ENCODE results near the gene KCNK10.
A peak's percentile ranks its signal among the peaks of the same experiment; 100 is the strongest.

KCNK10 gene

DNA sequence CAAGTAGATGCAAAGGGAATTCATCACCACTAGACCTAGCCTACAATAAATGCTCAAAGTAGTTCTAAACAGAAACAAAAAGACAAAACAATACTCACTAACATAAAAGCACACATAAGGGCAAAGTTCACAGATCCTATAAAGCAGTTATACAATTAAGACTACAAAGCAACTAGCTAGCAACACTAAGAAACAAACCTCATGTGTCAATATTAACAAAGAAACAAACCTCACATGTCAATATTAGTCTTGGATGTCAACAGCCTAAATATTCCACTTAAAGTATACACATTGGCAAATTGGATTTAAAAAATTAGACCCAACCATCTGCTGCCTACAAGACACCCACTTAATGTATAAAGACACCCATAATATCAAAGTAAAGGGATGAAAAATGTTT, 152.7 kb downstream of the KCNK10 start:
- no peak for DNase-seq

DNA sequence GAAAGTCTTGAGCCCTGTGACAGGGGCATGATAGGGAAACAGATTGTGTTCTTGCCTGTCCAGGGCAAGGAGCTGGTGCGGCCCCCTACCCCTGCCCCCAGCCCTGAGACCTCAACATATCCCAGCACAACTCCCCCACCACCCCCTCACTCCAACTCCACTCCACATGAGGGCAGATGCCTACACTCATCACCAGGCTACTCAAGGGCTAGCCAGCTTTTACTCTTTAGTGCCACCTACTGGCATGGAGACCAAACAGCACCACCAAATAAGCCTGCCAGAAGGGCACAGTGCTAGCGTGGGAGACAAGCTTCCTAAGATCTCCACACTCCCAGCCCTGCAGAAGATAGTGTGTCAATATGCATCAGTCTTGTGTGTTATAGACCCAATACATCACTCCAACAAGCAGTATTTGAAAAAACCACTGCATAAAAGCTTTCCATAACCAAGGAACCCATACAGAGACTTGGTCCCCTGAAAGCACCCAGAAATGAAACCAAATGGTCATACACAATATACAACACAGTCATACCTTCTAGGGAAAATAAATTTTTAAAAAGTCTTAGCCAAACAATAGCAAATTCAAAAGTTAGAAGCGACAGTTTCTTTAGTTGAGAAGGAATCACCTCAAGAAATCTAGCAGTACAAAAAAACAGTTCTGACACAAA, 154.4 kb downstream of the KCNK10 start:
- DNase-seq = peak; percentile 10

DNA sequence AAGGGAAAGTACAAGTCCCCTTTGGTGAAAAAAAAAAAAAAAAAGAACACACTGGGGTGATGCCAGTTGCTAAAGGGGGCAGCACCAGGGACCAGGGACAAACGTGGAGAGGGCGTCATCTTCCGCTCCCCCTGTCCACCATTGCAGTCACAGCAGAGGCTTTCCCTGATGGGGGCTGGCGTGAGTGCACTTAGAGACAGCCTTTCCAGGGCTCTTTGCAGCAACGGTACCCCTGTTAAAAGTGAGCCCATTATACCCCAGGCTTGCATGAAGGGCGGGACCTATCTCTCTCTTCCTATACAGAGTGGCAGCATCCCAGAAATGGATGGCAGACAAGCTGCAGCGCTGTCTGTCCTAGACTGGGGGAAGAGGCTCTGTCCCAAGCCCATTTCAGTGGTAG, 155.0 kb downstream of the KCNK10 start:
- DNase-seq = no peak

DNA sequence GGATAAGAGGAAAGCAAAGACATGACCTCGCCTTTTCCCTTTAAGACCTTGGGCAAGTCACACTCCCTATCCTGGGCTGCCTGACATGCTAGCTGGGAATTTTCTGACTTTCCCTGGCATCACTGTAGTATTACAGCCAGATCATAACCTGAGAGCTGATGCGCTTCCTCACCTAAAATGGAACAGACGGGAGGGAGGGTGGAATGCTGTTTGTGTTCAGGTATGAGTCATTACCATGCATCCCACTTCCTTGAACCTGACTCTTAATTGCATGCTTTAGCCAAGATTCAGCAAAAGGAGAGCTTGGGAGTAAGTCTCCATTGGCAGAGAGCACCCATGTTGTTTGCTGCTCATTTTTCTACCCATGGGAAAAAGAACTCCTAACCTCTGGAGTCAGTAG, 156.5 kb downstream of the KCNK10 start:
- DNase-seq = no peak

DNA sequence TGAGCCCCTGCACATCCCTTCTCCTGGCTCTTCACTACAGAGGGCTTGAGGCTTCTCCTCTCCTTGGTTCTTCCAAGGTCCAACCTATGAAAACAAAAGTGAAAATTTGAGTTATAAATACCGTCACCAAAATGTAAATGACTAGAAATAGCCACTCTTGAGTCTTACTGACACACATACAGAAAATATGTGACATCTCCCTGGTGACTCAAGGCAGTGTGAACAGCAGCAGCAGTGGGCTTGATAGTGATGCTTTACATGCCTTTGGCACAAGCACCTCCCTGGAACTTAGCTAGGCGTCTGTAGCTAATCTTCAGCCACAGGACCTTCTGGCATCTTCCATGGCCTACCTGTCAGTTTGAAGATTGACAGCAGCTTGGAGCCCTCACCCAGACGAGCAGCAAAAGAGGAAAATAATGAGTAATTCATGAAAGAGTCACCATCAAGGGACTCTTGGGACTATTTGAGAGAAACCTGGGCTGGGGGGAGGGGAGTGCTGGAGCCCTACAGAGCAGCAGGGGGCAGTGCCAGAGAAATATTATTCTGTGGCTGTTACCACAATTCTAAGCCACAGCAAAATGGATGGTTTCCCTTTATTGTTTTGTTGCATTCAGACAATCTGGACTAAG, 158.0 kb downstream of the KCNK10 start:
- no peak for DNase-seq

DNA sequence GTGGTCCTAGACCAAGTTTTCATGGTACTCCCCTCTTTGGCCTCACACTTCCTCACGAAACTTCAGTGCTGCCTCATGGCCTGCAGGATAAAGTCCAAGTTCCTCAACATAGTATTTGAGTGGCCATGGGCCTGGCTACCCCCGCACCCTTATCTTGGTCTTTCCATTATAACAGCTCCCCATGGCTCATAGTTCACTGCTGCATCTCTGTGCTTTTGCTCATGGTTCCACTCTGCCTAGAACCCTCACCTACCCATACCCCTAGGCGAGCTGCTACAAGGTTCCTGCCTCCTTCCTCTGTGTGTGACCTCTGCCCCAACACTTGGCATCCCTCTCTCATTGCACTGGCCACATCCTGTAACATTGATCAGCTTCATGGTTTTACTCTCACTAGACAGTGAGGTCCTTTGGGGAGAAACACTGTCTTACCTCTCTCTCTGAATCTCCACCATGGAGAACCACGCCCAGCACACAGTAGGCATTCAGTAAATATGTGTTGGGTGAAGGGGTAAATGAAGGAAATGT, 159.3 kb downstream of the KCNK10 start:
- DNase-seq = no peak

DNA sequence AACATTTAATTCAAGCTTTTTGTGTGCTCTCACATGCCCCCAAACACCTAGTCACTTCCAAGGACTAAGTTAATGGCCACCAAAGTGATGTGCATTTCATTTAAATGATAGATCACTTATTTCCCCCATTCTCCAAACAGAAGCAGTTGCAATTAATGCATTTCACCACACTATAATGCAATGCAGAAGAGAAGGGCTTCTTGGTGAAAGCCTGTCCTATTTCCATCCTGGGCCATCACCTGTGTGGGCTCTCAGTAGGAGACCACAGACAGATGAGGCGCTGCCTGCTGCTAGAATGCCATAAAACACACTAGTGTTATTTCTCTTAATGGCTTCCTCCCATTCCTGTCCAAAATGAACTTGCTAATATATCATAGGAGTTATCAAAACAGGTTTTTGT, 166.9 kb downstream of the KCNK10 start:
- DNase-seq = no peak

DNA sequence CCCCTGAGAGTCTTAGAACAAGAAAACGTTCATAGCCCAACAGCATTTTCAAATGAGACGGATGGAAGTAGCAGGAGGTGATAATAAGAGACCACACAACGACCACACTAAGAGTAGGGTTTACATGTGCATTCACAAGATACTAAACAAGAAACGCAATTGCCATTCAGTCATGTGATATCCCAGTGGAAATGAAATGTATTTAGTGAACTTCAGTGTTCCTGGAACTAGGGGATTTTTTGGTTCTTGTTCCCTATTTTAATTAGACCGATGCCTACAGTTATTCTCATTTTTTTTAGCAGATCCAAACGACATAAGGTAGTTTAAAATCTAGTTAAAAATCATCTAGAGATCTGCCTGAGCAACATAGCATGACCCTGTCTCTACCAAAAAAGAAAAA, 168.1 kb downstream of the KCNK10 start:
- DNase-seq = no peak

DNA sequence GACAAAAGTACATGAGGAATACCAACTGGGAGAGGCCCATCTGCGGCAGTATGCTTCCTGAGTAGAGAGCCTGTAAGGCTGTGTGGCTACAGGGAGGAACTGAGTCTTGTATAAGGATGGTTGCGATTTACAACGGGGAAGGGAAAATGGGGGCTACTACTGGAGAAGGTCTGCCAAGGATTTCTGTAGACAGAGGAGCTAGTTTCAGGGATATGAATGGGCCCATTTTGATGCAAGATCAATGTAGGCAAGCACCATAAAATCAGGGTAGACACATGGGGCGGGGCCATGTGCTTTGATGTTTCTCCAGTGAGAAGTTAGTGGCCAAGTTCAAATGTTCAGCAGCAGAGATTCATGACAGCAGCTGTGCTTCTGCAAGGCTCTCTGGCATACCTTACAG, 168.7 kb downstream of the KCNK10 start:
- no peak for DNase-seq

DNA sequence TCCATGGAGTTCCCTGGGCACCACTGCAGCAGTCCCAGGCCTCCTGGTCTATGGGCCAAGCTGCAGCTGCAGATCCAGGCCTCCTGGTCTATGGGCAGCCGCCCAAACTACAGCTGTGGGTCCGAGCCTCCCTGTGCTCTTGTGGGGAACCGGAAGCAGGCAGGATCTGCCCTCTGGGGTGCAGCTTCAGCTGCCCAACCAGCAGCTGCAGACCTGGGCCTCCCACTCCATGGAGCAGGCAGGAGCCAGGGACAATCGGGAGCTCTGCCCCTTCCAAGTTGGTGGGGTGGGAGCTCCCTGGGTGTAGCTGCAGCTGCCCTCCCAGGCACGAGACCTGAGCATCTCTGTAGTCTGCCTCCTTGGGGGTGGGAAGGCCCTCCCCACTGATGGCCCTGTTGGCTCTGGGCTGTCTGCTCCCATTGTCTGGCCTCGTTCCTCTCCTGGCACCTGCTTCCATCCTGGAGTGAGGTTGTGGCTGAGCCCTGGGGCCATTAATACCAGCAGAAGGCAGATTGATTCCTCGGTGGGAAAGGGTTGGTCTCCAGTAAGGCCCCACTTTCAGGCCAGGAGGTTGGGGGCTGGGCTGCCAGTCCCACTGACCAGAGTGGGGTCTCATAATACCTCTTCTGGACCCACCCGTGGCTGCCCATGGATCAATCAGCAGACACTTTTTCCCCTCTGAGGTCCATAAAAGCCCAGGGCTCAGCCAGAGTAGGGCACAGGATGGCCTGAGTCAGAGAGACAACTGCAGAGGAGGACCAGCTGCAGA, 176.0 kb downstream of the KCNK10 start:
- no peak for DNase-seq

DNA sequence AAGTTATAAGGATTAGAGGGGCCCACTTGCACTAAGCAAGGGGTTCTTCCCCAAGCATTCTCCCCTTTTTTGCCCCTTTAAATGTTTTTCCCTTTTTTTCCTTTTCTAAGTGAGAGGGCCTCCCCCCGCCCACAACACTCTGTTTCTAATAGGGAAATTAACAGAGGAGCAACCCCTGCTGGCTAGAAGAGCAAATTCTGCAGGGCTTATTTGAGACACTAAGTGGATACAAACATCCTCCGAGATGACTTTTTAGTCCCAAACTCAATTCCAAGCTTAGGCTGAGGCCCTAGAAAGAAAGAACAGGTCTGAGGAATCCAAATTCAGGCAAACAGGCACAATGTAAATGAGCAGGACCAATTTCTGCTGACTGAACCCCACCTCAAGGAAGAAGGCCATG, 179.3 kb downstream of the KCNK10 start:
- no peak for DNase-seq

DNA sequence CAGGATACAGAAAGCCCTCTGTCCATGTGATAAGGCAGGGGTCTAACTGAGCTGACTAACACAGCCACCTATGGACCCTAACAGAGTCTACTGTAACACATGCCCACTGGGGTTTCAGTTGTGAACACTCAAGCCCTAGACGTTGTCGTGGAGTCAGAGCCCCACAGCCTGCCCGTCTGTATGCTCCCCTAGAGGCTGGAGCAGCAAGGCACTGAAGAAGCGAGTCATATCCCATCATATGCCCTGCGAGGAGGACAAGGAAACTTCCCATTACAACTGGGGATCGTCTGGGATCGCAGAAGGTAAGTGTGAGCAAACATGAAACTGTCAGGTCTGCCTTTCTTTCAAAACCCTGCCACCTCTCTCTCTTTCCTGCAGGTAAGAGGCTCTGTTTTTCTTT, 180.1 kb downstream of the KCNK10 start:
- DNase-seq = no peak

DNA sequence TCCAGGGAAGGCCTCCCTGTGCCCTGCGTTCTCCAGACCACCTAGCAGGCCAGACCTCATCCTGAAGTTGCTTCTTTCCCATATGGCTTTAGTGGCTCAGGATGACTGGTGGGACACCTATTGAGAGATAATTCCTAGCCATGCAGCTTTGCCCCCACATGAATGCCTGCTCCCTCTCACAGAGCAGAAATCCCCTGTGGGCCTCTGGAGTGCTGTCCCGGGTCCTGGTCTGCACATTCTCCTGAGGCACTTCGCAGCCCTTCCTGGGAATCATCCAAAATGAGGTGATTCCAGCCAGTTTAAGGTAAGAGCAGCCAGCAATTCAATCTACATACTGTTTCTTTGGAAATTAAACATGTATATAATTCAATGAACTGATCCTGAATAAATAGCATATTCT, 182.2 kb downstream of the KCNK10 start:
- DNase-seq = no peak

DNA sequence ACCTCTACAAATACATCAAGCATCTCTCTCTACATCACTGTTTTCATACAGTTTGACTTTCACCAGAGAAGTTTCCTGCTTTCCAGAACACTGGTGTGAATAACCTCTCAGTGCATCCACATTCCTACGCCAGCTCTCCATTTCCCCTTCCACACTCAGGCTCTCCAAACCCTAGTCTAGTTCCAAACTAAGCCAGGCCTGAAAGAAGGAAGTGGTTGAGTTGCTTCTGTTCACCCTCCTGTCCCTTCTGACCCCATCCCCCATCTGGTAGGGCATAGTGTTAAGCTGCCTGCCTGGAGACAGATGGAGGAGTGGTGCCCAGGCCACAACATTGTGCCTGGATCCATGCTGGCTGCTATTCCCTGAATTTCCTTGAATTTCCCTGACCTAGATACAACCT, 185.7 kb downstream of the KCNK10 start:
- no peak for DNase-seq

Data from NCI-H524 treated with DMSO at 0.1 percent for 48 hours (cell line).